K562 (cell line): ENCODE data around the gene CDC37. TPM values are rescaled to one million over a fixed set of nuclear protein-coding genes. Genes with fewer than 3 reads are reported as not detected.

ENCODE experiments used
- ATAC-seq: fragments of 200-7000 bp; cut with Tn5 transposase; 3 replicates; pipeline ENCODE4 v1.9.1; 2020; ENCODE audit warnings: moderate library complexity
- BruUV-seq: library from RNA; stranded (reverse); fragments of 400-500 nt; replicated peaks from 2 replicates; lab custom pipeline; 2021; lab: Mats Ljungman, UMichigan
- CTCF ChIA-PET: fragments of 300-600 bp; formaldehyde crosslinking; extraction: SDS; loops from one replicate; lab custom pipeline; 2021; ENCODE audit warnings: low intra/inter-chr PET ratio; lab: Yijun Ruan, JAX
- POLR2A ChIA-PET: fragments of 300-600, 350-650 bp; sonication (Branson Sonifier 250); formaldehyde crosslinking; extraction: SDS; loops from one replicate; lab custom pipeline; 2021; ENCODE audit warnings: antibody characterized with exemption, inconsistent platforms; lab: Yijun Ruan, JAX
- DNase-seq, 4 experiments: peaks; one replicate each; pipeline versions ENCODE4 v3.0.0 to v3.0.0-alpha.2; 2011 to 2018; ENCODE audit warnings: low spot score in 3 of 4, mixed read lengths in 3 of 4; ENCODE audit errors: extremely low read depth in 1 of 4
- FAIRE-seq: peaks from 2 replicates; lab custom pipeline; 2011; peaks lifted over from hg19 to GRCh38; lab: Jason Lieb, UNC
- H2AFZ ChIP-seq: 2 replicates; pipeline ENCODE4 v1.6.0; 2011; ENCODE audit warnings: low read depth, low read length, control low read depth, inconsistent platforms
- H3K27ac ChIP-seq: fragments of 200-600 bp; 3 replicates; pipeline ENCODE4 v1.8.0; 2011; ENCODE audit warnings: low read depth, mild to moderate bottlenecking, control low read depth, inconsistent platforms, low read length, moderate library complexity, mixed read lengths; ENCODE audit errors: extremely low read depth
- H3K27me3 ChIP-seq, 2 experiments: fragments of 300-600 bp in 1 of 2; 2 replicates in 1 of 2; 3 replicates in 1 of 2; pipeline versions ENCODE4 v1.6.0 to v1.8.0; 2011; ENCODE audit warnings: inconsistent platforms in 2 of 2, low read length in 2 of 2, mild to moderate bottlenecking in 1 of 2, mixed read lengths in 1 of 2, moderate library complexity in 1 of 2; ENCODE audit not compliant: control insufficient read depth in 2 of 2, insufficient read depth in 2 of 2
- H3K36me3 ChIP-seq: fragments of 300-600 bp; 3 replicates; pipeline ENCODE4 v1.8.0; 2011; ENCODE audit warnings: mild to moderate bottlenecking, low read length, inconsistent platforms; ENCODE audit not compliant: control insufficient read depth, insufficient read depth
- H3K4me1 ChIP-seq, 2 experiments: fragments of 200-600 bp in 1 of 2; replicated peaks in 1 of 2; 2 replicates in 1 of 2; 3 replicates in 1 of 2; pipeline versions ENCODE4 v1.5.1 to v1.8.0; 2011; ENCODE audit warnings: inconsistent platforms in 2 of 2, low read length in 2 of 2, mild to moderate bottlenecking in 1 of 2, mixed read lengths in 1 of 2, moderate library complexity in 1 of 2; ENCODE audit not compliant: control insufficient read depth in 2 of 2, insufficient read depth in 2 of 2
- H3K4me2 ChIP-seq: 2 replicates; pipeline ENCODE4 v1.6.1; 2011; ENCODE audit warnings: low read length, control low read depth, inconsistent platforms, mixed read lengths; ENCODE audit not compliant: insufficient read depth
- H3K4me3 ChIP-seq: fragments of 200-600 bp; sonication (generic), shearing (Covaris generic); 2 replicates; pipeline ENCODE4 v1.5.1; 2016; ENCODE audit warnings: control low read depth, inconsistent platforms
- H3K79me2 ChIP-seq: fragments of 200-600 bp; 3 replicates; pipeline ENCODE4 v1.8.0; 2011; ENCODE audit warnings: low read length, inconsistent platforms; ENCODE audit not compliant: control insufficient read depth, insufficient read depth
- H3K9ac ChIP-seq, 2 experiments: 2 replicates each; pipeline versions ENCODE4 v1.6.0 to v1.6.1; 2011; ENCODE audit warnings: low read depth in 2 of 2, low read length in 2 of 2, control low read depth in 1 of 2, inconsistent platforms in 1 of 2, mild to moderate bottlenecking in 1 of 2, mixed read lengths in 1 of 2; ENCODE audit not compliant: insufficient read depth in 1 of 2
- H3K9me1 ChIP-seq: one replicate; pipeline ENCODE4 v1.6.0; 2011; ENCODE audit warnings: inconsistent platforms, mild to moderate bottlenecking, low read length, moderate library complexity; ENCODE audit not compliant: control insufficient read depth, insufficient read depth
- H3K9me3 ChIP-seq: replicated peaks from 2 replicates; pipeline ENCODE4 v1.5.1; 2011; ENCODE audit warnings: low read depth, low read length, inconsistent platforms; ENCODE audit not compliant: control insufficient read depth, insufficient read depth
- H4K20me1 ChIP-seq: replicated peaks from 2 replicates; pipeline ENCODE4 v1.6.1; 2011; ENCODE audit warnings: low read length, inconsistent platforms, mixed read lengths; ENCODE audit not compliant: control insufficient read depth, insufficient read depth
- CHD1 ChIP-seq: fragments of 200-600 bp; sonication (generic); IDR thresholded peaks from one replicate; pipeline ENCODE4 v1.6.1; 2012; ENCODE audit warnings: mild to moderate bottlenecking, moderate library complexity, low read length, inconsistent platforms
- ELK3 ChIP-seq: fragments of 450-650 bp; formaldehyde crosslinking; IDR thresholded peaks from 2 replicates; pipeline ENCODE4 v1.4.0; 2020; ENCODE audit warnings: mild to moderate bottlenecking
- ETV5 ChIP-seq: sonication (generic); formaldehyde crosslinking; IDR thresholded peaks from 2 replicates; pipeline ENCODE4 v1.4.0; 2020; ENCODE audit warnings: low read depth, mild to moderate bottlenecking, missing genetic modification reagents
- GATAD2A ChIP-seq: fragments of 450-650 bp; IDR thresholded peaks from 2 replicates; pipeline ENCODE4 v1.6.1; 2017
- GTF2A2 ChIP-seq: IDR thresholded peaks from 2 replicates; pipeline ENCODE4 v1.6.1; 2016; ENCODE audit warnings: mild to moderate bottlenecking, missing genetic modification characterization, missing compliant biosample characterization
- HMG20A ChIP-seq: fragments of 450-650 bp; formaldehyde crosslinking; conservative IDR thresholded peaks from 2 replicates; pipeline ENCODE4 v1.4.0; 2020; ENCODE audit warnings: mild to moderate bottlenecking, mixed read lengths
- KDM5B ChIP-seq: fragments of 200-600 bp; sonication (generic); IDR thresholded peaks from 2 replicates; pipeline ENCODE4 v1.6.1; 2012; ENCODE audit warnings: low read depth, mild to moderate bottlenecking, moderate library complexity, low read length, control low read depth, inconsistent platforms; ENCODE audit not compliant: insufficient replicate concordance
- L3MBTL2 ChIP-seq: fragments of 450-650 bp; IDR thresholded peaks from 2 replicates; pipeline ENCODE4 v1.6.1; 2016; ENCODE audit warnings: mild to moderate bottlenecking, moderate library complexity
- LCOR ChIP-seq: sonication (generic); formaldehyde crosslinking; IDR thresholded peaks from 2 replicates; pipeline ENCODE4 v1.8.0; 2022; ENCODE audit warnings: mild to moderate bottlenecking, missing genetic modification reagents
- MIER1 ChIP-seq: fragments of 450-650 bp; IDR thresholded peaks from 2 replicates; pipeline ENCODE4 v1.6.1; 2016; ENCODE audit warnings: antibody characterized with exemption, mild to moderate bottlenecking, low read depth
- MXD1 ChIP-seq: fragments of 250-450 bp; sonication (Bioruptor Pico); IDR thresholded peaks from 2 replicates; pipeline ENCODE4 v1.8.0; 2021; ENCODE audit warnings: borderline replicate concordance, mild to moderate bottlenecking, moderate library complexity; ENCODE audit not compliant: poor library complexity, severe bottlenecking
- NFRKB ChIP-seq: fragments of 450-650 bp; IDR thresholded peaks from 2 replicates; pipeline ENCODE4 v1.6.1; 2016; ENCODE audit warnings: low read depth
- NONO ChIP-seq, 2 experiments: fragments of 200-400 bp in 1 of 2; fragments of 450-650 bp in 1 of 2; formaldehyde crosslinking in 1 of 2; IDR thresholded peaks; 2 replicates each; pipeline ENCODE4 v1.6.1; 2017; ENCODE audit warnings: low read depth in 2 of 2, mild to moderate bottlenecking in 2 of 2, moderate library complexity in 2 of 2, low read length in 1 of 2
- PHF8 ChIP-seq: fragments of 200-600 bp; sonication (generic); IDR thresholded peaks from 2 replicates; pipeline ENCODE4 v1.6.1; 2012; ENCODE audit warnings: mixed run types, mild to moderate bottlenecking, inconsistent platforms, low read length, moderate library complexity, borderline replicate concordance
- POLR3A ChIP-seq: IDR thresholded peaks from 2 replicates; pipeline ENCODE4 v1.6.1; 2011; ENCODE audit warnings: borderline replicate concordance, mild to moderate bottlenecking, moderate library complexity; ENCODE audit not compliant: insufficient read length, insufficient read depth; ENCODE audit errors: extremely low read depth
- RB1 ChIP-seq: fragments of 450-650 bp; IDR thresholded peaks from 2 replicates; pipeline ENCODE4 v1.6.1; 2017; ENCODE audit warnings: low read depth, mild to moderate bottlenecking
- RBBP5 ChIP-seq: fragments of 200-600 bp; sonication (generic); IDR thresholded peaks from 2 replicates; pipeline ENCODE4 v1.6.1; 2012; ENCODE audit warnings: borderline replicate concordance, mild to moderate bottlenecking, low read length, control low read depth, inconsistent platforms; ENCODE audit not compliant: insufficient read depth, poor library complexity, severe bottlenecking
- SMAD4 ChIP-seq: fragments of 250-450 bp; sonication (Bioruptor Pico); conservative IDR thresholded peaks from 2 replicates; pipeline ENCODE4 v1.8.0; 2021; ENCODE audit warnings: inconsistent platforms, mild to moderate bottlenecking, moderate library complexity
- SOX6 ChIP-seq: fragments of 450-650 bp; IDR thresholded peaks from 2 replicates; pipeline ENCODE4 v1.6.1; 2014; ENCODE audit warnings: mild to moderate bottlenecking
- TAF1 ChIP-seq: IDR thresholded peaks from 2 replicates; pipeline ENCODE4 v1.6.1; 2011; ENCODE audit warnings: mild to moderate bottlenecking, low read length, moderate library complexity; ENCODE audit not compliant: insufficient read depth, control insufficient read depth, severe bottlenecking; ENCODE audit errors: extremely low read depth
- ZNF175 ChIP-seq: fragments of 200-800 bp; sonication (Bioruptor generic); IDR thresholded peaks from 2 replicates; pipeline ENCODE4 v1.6.1; 2016; ENCODE audit warnings: low read depth, mild to moderate bottlenecking, missing genetic modification characterization, missing compliant biosample characterization
- WGBS: fragments of 100-300 bp; shearing (Covaris generic); methylation state at CpG from one replicate; pipeline ENCODE4 v1.1.6; 2016; ENCODE audit warnings: low coverage, mixed read lengths; ENCODE audit not compliant: insufficient coverage; ENCODE audit errors: missing lambda C conversion rate; 5-methylcytosine and 5-hydroxymethylcytosine counted together
- in situ Hi-C: fragments of 300-500 bp; cut with MboI; formaldehyde crosslinking; loops from 4 replicates; pipeline ENCODE4 v1.15.0; 2018; ENCODE audit warnings: inconsistent platforms, mixed read lengths
- intact Hi-C: fragments of 100-400 bp; cut with micrococcal nuclease; formaldehyde crosslinking; loops from 2 replicates; pipeline ENCODE4 v1.14.2; 2022
- polyA plus RNA-seq, 8 experiments: library from polyadenylated mRNA; depleted of rRNA in 4 of 8; stranded (reverse) in 5 of 8; unstranded in 3 of 8; fragments of >200 nt; fragmentation: Nextera tagmentation in 2 of 8; fragmentation: Illumina TruSeq in 1 of 8; extraction: Ambion mirVana in 2 of 8; extraction: Trizol in 1 of 8; gene quantifications; 2 replicates each; pipeline versions ENCODE4 v1.2.1 to v1.2.3, GENCODE V29; 2011 to 2014; ENCODE audit warnings: inconsistent platforms in 1 of 8, missing spikeins in 1 of 8
- total RNA-seq, 7 experiments: library from RNA; depleted of rRNA in 6 of 7; stranded (reverse); fragments of >200 nt in 6 of 7; fragmentation: Illumina TruSeq in 2 of 7; extraction: Trizol in 2 of 7; gene quantifications; 2 replicates each; pipeline versions ENCODE4 v1.2.1 to v1.2.3, GENCODE V29; 2011 to 2021; ENCODE audit warnings: low replicate concordance in 1 of 7

The CDC37 gene
- total and polyA plus RNA-seq, 9 of the 15 experiments (the other 6 are each of a cell fraction or from before 2014, with no cell fraction given), result 6.6 to 538 (median 227) TPM

- no peaks in the 10 kb centered on the region; the same call in 1 of the 2 replicates for H4K20me1 ChIP-seq
- peaks cover 13% of the 10 kb centered on the region; the same call in 1 of the 3 replicates for H3K36me3 ChIP-seq
- H3K27me3 ChIP-seq, result no peaks in the 10 kb centered on the region
- peak; percentile 86 for ATAC-seq
- H3K9me3 ChIP-seq, result no peaks in the 10 kb centered on the region
- ChIA-PET CTCF (interaction anchor here (1.0 kb wide), 1 partner anchor 26 kb away, joined by 5 read pairs; no protein-coding TSS in a partner anchor), POLR2A (interaction anchor here (0.6 to 1.4 kb wide), 4 partner anchors 9 to 491 kb away, joined by 3 to 10 read pairs (median 4); no protein-coding TSS in a partner anchor)
- H3K4me3 ChIP-seq, result peak overlapping the region; percentile 64
- DNase-seq, result peak; percentile 84 to 90 (median 88)
- under 1% methylated on average over 25 of the region's 75 CpGs for WGBS
- in situ Hi-C loops, result no loop called here
- peaks cover 70% of the 10 kb centered on the region for H3K79me2 ChIP-seq
- H3K4me2 ChIP-seq, result peak overlapping the region; percentile 94
- peak overlapping the region; percentile 86 for H2AFZ ChIP-seq
- intact Hi-C loops, result no loop called here
- H3K9me1 ChIP-seq, result no peaks in the 10 kb centered on the region
- peak overlapping the region; percentile 80 for H3K27ac ChIP-seq
- no TSS peak for BruUV-seq
- peak overlapping the region; percentile 76 to 89 for H3K9ac ChIP-seq
- H3K4me1 ChIP-seq, result peaks cover 16 to 54% of the 10 kb centered on the region in 2 experiments; a peak in 4 of 5 replicates
- no peak for FAIRE-seq
- peak; percentile 51 for TF ChIP-seq RBBP5
- TF ChIP-seq ELK3 (CRISPR knock-in tag), result no peak
- no peak for TF ChIP-seq ZNF175 (CRISPR knock-in tag)
- no peak for TF ChIP-seq KDM5B
- TF ChIP-seq GATAD2A, result 0 out of 2 replicates have a peak, but pooled peaks have one; percentile 26
- no peak for TF ChIP-seq HMG20A
- TF ChIP-seq NFRKB, result no peak
- TF ChIP-seq SOX6, result no peak
- no peak for TF ChIP-seq LCOR (CRISPR knock-in tag)
- TF ChIP-seq MXD1, result no peak
- TF ChIP-seq POLR3A, result no peak
- no peak for TF ChIP-seq MIER1
- TF ChIP-seq GTF2A2 (tag), result no peak
- TF ChIP-seq CHD1, result no peak
- peak; percentile 11 for TF ChIP-seq TAF1
- no peak for TF ChIP-seq L3MBTL2
- peak; percentile 25 for TF ChIP-seq SMAD4
- peak; percentile 69; the same call in 1 of the 2 replicates for TF ChIP-seq PHF8
- no peak for TF ChIP-seq ETV5 (CRISPR knock-in tag)
- TF ChIP-seq RB1, result peak; percentile 72; the same call in 1 of the 2 replicates
- peak in 1 of 2 experiments; percentile 52; a peak in 1 of 4 replicates for TF ChIP-seq NONO (IDR thresholded peaks at IDR 0.05; ENCODE audit: low read depth in 2 of 2, low read length in 1 of 2)
Observed at GRCh38 chr19:10430505-10431253, 27.3 kb upstream of the CDC37 start.
